ENCODE data around the gene WDR91.

DNA sequence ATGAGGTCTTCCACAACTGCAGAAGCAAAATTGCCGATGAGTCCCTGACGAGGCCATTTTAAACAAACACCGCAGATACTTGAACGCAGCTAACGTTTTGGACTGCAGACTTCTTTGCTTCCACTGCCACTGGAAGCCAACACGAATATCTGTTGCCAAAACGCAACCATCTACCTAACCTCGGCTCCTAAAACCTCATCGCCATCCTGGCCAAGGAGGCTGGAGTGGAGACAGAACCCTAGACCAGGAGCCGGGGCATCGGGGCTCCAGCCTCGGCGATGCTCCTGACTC, 493 bp downstream of the WDR91 start:
- TF ChIP-seq YY1 (IDR thresholded peaks at IDR 0.05; ENCODE audit: insufficient read depth, insufficient read length) (no peak), ZNF274 (IDR thresholded peaks at IDR 0.05; ENCODE audit: low read depth, low read length) (no peak)

Measured in NT2/D1 (cell line).